CMK (cell line): Measurements from ENCODE around the gene KCNQ2.

Experiments
- DNase-seq: peaks from one replicate; pipeline ENCODE4 v3.0.0-alpha.2; 2010; ENCODE audit warnings: low read depth

The KCNQ2 gene

GRCh38 chr20:63501818-63502670 lies 29.6 kb upstream of the KCNQ2 start:
- DNase-seq: no peak

- DNase-seq: no peak
Measured at GRCh38 chr20:63500902-63501817, 28.7 kb upstream of the KCNQ2 start.

- no peak for DNase-seq
Measured at GRCh38 chr20:63500151-63500901, 27.9 kb upstream of the KCNQ2 start.

- no peak for DNase-seq
Measured at GRCh38 chr20:63499338-63499969, 27.0 kb upstream of the KCNQ2 start.

- DNase-seq: no peak
Measured at GRCh38 chr20:63498960-63499337, 26.5 kb upstream of the KCNQ2 start, which contains the start of gene EEF1A2. EEF1A2 (minus strand) TSS chr20:63499083; CDS start chr20:63497763, 1,320 bp downstream.

GRCh38 chr20:63497946-63498935 lies 25.8 kb upstream of the KCNQ2 start:
- DNase-seq: no peak

GRCh38 chr20:63497138-63497945 lies 24.9 kb upstream of the KCNQ2 start:
- DNase-seq: no peak

- DNase-seq: no peak
Measured at GRCh38 chr20:63496596-63497120, 24.2 kb upstream of the KCNQ2 start.

GRCh38 chr20:63495741-63496595 lies 23.5 kb upstream of the KCNQ2 start:
- no peak for DNase-seq

GRCh38 chr20:63495167-63495720 lies 22.8 kb upstream of the KCNQ2 start:
- DNase-seq: no peak

GRCh38 chr20:63494420-63495166 lies 22.1 kb upstream of the KCNQ2 start:
- DNase-seq: no peak

- DNase-seq: no peak
Measured at GRCh38 chr20:63494084-63494419, 21.6 kb upstream of the KCNQ2 start.

- no peak for DNase-seq
Measured at GRCh38 chr20:63493563-63494020, 21.1 kb upstream of the KCNQ2 start.

GRCh38 chr20:63492982-63493381 lies 20.5 kb upstream of the KCNQ2 start:
- DNase-seq: no peak

GRCh38 chr20:63492518-63492917 lies 20.1 kb upstream of the KCNQ2 start:
- no peak for DNase-seq

- no peak for DNase-seq
Measured at GRCh38 chr20:63491635-63492230, 19.3 kb upstream of the KCNQ2 start.

- no peak for DNase-seq
Measured at GRCh38 chr20:63491078-63491477, 18.6 kb upstream of the KCNQ2 start.
